Esophagus squamous epithelium (tissue), 4 donors: Measurements from ENCODE around the gene RTL5.

ENCODE experiments used
- CTCF ChIP-seq, 6 experiments: fragments of 450-650 bp in 4 of 6; fragments of 200-600 bp in 2 of 6; sonication (generic) in 2 of 6; IDR thresholded peaks; one replicate each; pipeline ENCODE4 v1.5.1; 2016 to 2019; ENCODE audit warnings: antibody characterized with exemption in 6 of 6, mild to moderate bottlenecking in 4 of 6, moderate library complexity in 4 of 6
- POLR2A ChIP-seq, 4 donors: fragments of 450-650 bp; IDR thresholded peaks; one replicate each; pipeline ENCODE4 v1.6.1; 2017; ENCODE audit warnings: antibody characterized with exemption in 4 of 4, mild to moderate bottlenecking in 4 of 4, moderate library complexity in 3 of 4

- TF ChIP-seq CTCF (IDR thresholded peaks at IDR 0.05) = no peak
- no peak for TF ChIP-seq POLR2A (IDR thresholded peaks at IDR 0.05)
These were observed 29.6 kb downstream of the RTL5 start for GRCh38 chrX:72102126-72102525.
